ENCODE measurements around the gene NLRP13. TPM values are rescaled to one million over a fixed set of nuclear protein-coding genes. Genes with fewer than 3 reads are reported as not detected.

NLRP13 gene
- total and polyA plus RNA-seq, 8 donors, result not detected

DNA sequence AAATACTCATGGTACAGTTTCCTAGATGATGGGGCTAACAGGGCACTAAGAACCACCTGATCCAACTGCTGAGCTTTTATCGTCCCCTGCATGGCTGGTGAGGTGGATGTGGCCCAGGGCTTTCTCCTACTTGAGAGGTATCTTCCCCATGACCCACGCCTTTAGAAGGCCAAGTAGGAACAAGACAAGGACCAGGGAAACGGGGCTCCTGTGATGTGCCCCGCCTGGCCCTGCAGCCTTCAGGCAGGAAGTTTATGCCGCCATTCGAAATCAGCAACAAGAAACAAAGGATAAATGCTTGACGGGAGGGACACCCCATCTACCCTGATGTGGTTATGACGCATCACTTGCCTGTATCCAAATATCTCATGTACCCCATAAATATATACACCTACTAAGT, 4.1 kb downstream of the NLRP13 start:
- Histone ChIP-seq H3K4me1 (no peaks in the 10 kb centered on the region), H3K36me3 (no peaks in the 10 kb centered on the region), H3K27ac (no peak overlapping the region), H3K27me3 (no peaks in the 10 kb centered on the region), H3K9me3 (peaks cover 0 to 18% (median 16%) of the 10 kb centered on the region in 4 donors), H3K4me3 (no peak overlapping the region)
- TF ChIP-seq POLR2A (IDR thresholded peaks at IDR 0.05) (no peak), POLR2AphosphoS5 (IDR thresholded peaks at IDR 0.05) (no peak), CTCF (IDR thresholded peaks at IDR 0.05) (no peak), EP300 (IDR thresholded peaks at IDR 0.05) (no peak)
- intact Hi-C loops (cut with DNase I; ENCODE audit: low total_unique reads), result no loop called here
- DNase-seq, result no peak
- 73 to 80% (median 74%) methylated on average over 8 of the region's 8 CpGs for WGBS, 5 donors

DNA sequence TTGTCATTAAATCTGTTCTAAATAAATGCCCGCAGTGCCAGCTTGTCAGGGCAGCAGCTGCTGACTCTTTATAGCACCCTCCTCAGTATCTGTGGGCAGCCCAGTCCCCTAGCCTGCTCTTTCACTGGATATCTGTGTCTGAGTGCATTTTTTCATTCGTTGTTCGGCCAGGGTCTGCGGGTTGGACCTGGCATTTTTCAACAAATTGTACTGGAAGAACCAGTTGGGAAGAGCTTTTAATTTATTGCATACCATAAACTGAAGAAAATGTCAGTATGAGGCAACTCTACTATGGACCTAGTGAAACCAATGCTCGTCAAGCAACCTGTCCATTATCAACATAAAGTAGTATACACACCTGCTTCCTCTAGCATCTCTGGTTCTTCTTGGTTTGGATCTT, 8.6 kb downstream of the NLRP13 start:
- no peaks in the 10 kb centered on the region for H3K36me3 ChIP-seq
- no peak overlapping the region for H3K27ac ChIP-seq
- intact Hi-C loops (cut with DNase I; ENCODE audit: low total_unique reads), result no loop called here
- no peaks in the 10 kb centered on the region for H3K27me3 ChIP-seq
- 68 to 78% (median 74%) methylated on average over 5 of the region's 5 CpGs for WGBS, 5 donors
- no peaks in the 10 kb centered on the region for H3K4me1 ChIP-seq
- no peak for DNase-seq
- peaks cover 0 to 43% (median 29%) of the 10 kb centered on the region in 4 donors for H3K9me3 ChIP-seq
- TF ChIP-seq POLR2A (IDR thresholded peaks at IDR 0.05) (no peak), EP300 (IDR thresholded peaks at IDR 0.05) (no peak), CTCF (IDR thresholded peaks at IDR 0.05) (no peak), POLR2AphosphoS5 (IDR thresholded peaks at IDR 0.05) (no peak)
- H3K4me3 ChIP-seq, result no peak overlapping the region

- no peak for DNase-seq
- WGBS, 5 donors, result 39 to 51% (median 42%) methylated on average over 9 of the region's 9 CpGs
Measured at GRCh38 chr19:55913643-55914268, 18.4 kb downstream of the NLRP13 start.

GRCh38 chr19:55912916-55913315, 19.2 kb downstream of the NLRP13 start:
- TF ChIP-seq POLR2AphosphoS5 (IDR thresholded peaks at IDR 0.05) (no peak), EP300 (IDR thresholded peaks at IDR 0.05) (no peak), CTCF (IDR thresholded peaks at IDR 0.05) (no peak), POLR2A (IDR thresholded peaks at IDR 0.05) (no peak)

More at GRCh38 chr19:55913643-55914268, 18.4 kb downstream of the NLRP13 start:
- Histone ChIP-seq H3K36me3 (no peaks in the 10 kb centered on the region), H3K27me3 (peaks cover 0 to 3% (median 0%) of the 10 kb centered on the region in 3 donors), H3K9me3 (peaks cover 0 to 35% (median 27%) of the 10 kb centered on the region in 4 donors), H3K27ac (no peak overlapping the region), H3K4me1 (no peaks in the 10 kb centered on the region), H3K4me3 (no peak overlapping the region)
- no peak for TF ChIP-seq POLR2AphosphoS5 (IDR thresholded peaks at IDR 0.05)
- no peak for TF ChIP-seq EP300 (IDR thresholded peaks at IDR 0.05)
- TF ChIP-seq CTCF (IDR thresholded peaks at IDR 0.05), result no peak
- TF ChIP-seq POLR2A (IDR thresholded peaks at IDR 0.05), result no peak
- intact Hi-C loops (cut with DNase I; ENCODE audit: low total_unique reads), result no loop called here

More at GRCh38 chr19:55912916-55913315, 19.2 kb downstream of the NLRP13 start:
- Histone ChIP-seq H3K36me3 (no peaks in the 10 kb centered on the region), H3K4me1 (no peaks in the 10 kb centered on the region), H3K9me3 (peaks cover 0 to 33% (median 26%) of the 10 kb centered on the region in 4 donors), H3K27me3 (peaks cover 0 to 3% (median 0%) of the 10 kb centered on the region in 3 donors), H3K4me3 (no peak overlapping the region), H3K27ac (no peak overlapping the region)
- no peak for DNase-seq
- WGBS, 5 donors, result 80 to 85% (median 83%) methylated on average over 7 of the region's 7 CpGs
- intact Hi-C loops (cut with DNase I; ENCODE audit: low total_unique reads), result no loop called here

All from stomach (tissue), 9 donors.